ENCODE results near the gene MTMR2. TPM values are rescaled to one million over a fixed set of nuclear protein-coding genes. Genes with fewer than 3 reads are reported as not detected.

MTMR2 gene
- total and polyA plus RNA-seq, 2 donors (not counting 3 experiments of a cell fraction or from before 2014, with no cell fraction given): 19.5 to 49.5 TPM

- intact Hi-C loops (cut with micrococcal nuclease): no loop called here
- dilution Hi-C loops (cut with MboI; ENCODE audit: extremely low pct_ligation_motif_present, low sequenced_read_pairs): no loop called here
- Histone ChIP-seq H3K9me1 (replicated peaks; ENCODE audit: control insufficient read depth, extremely low read depth, insufficient read depth, low read length) (no peaks in the 10 kb centered on the region), H3K27me3 (ENCODE audit: control insufficient read depth in 2 of 2, insufficient read depth in 2 of 2, low read length in 2 of 2) (no peaks in the 10 kb centered on the region), H3K9ac (replicated peaks; ENCODE audit: extremely low read depth, insufficient read depth, low read length) (no peak overlapping the region), H3K4me1 (ENCODE audit: control insufficient read depth, extremely low read depth, insufficient read depth, low read length) (peaks cover 11% of the 10 kb centered on the region), H4K20me1 (replicated peaks; ENCODE audit: control insufficient read depth, extremely low read depth, insufficient read depth, low read length) (no peaks in the 10 kb centered on the region), H3K4me3 (replicated peaks in 1 of 3; ENCODE audit: insufficient read depth in 1 of 3, low read depth in 1 of 3, low read length in 3 of 3) (no peak overlapping the region), H2AFZ (ENCODE audit: low read depth, low read length) (no peak overlapping the region), H3K4me2 (ENCODE audit: insufficient read depth, low read length) (no peak overlapping the region), H3K27ac (ENCODE audit: insufficient read depth, low read depth, low read length) (no peak overlapping the region), H3K79me2 (ENCODE audit: control insufficient read depth, insufficient read depth, low read length) (peaks cover 51% of the 10 kb centered on the region), H3K36me3 (ENCODE audit: control insufficient read depth in 2 of 2, extremely low read depth in 1 of 2, insufficient read depth in 2 of 2, low read length in 2 of 2) (peaks cover 0 to 2% of the 10 kb centered on the region in 2 experiments), H3K9me3 (replicated peaks; ENCODE audit: control insufficient read depth, insufficient read depth, low read length) (no peaks in the 10 kb centered on the region)
- no TSS peak for BruUV-seq (replicated peaks)
- FAIRE-seq: no peak
- ChIA-PET CTCF (no interaction called here), POLR2A (interaction anchor here (0.6 kb wide), 1 partner anchor 785 kb away, joined by 3 read pairs; no protein-coding TSS in a partner anchor)
- DNase-seq (ENCODE audit: low read depth, low spot score): no peak
- TF ChIP-seq, protein P1, sequence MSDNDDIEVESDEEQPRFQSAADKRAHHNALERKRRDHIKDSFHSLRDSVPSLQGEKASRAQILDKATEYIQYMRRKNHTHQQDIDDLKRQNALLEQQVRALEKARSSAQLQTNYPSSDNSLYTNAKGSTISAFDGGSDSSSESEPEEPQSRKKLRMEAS (IDR thresholded peaks at IDR 0.05; ENCODE audit: insufficient read depth, insufficient read length): no peak
- TF ChIP-seq POLR2A (IDR thresholded peaks at IDR 0.05; ENCODE audit: low read depth, low read length) (no peak), FOS (IDR thresholded peaks at IDR 0.05; ENCODE audit: borderline replicate concordance, insufficient read depth, low read length) (no peak), POLR2AphosphoS5 (IDR thresholded peaks at IDR 0.05; ENCODE audit: insufficient read depth, low read depth, low read length) (no peak), GATA2 (IDR thresholded peaks at IDR 0.05; ENCODE audit: insufficient read depth, insufficient read length, low read depth, low read length) (no peak), EZH2 (IDR thresholded peaks at IDR 0.05; ENCODE audit: borderline replicate concordance, low read depth, low read length, severe bottlenecking) (no peak), MYC (IDR thresholded peaks at IDR 0.05; ENCODE audit: low read depth, low read length) (no peak), JUN (IDR thresholded peaks at IDR 0.05; ENCODE audit: borderline replicate concordance, insufficient read depth, insufficient read length, low read depth) (no peak)
- TF ChIP-seq, protein P2, sequence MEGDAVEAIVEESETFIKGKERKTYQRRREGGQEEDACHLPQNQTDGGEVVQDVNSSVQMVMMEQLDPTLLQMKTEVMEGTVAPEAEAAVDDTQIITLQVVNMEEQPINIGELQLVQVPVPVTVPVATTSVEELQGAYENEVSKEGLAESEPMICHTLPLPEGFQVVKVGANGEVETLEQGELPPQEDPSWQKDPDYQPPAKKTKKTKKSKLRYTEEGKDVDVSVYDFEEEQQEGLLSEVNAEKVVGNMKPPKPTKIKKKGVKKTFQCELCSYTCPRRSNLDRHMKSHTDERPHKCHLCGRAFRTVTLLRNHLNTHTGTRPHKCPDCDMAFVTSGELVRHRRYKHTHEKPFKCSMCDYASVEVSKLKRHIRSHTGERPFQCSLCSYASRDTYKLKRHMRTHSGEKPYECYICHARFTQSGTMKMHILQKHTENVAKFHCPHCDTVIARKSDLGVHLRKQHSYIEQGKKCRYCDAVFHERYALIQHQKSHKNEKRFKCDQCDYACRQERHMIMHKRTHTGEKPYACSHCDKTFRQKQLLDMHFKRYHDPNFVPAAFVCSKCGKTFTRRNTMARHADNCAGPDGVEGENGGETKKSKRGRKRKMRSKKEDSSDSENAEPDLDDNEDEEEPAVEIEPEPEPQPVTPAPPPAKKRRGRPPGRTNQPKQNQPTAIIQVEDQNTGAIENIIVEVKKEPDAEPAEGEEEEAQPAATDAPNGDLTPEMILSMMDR (IDR thresholded peaks at IDR 0.05; ENCODE audit: extremely low read depth in 1 of 2, insufficient read depth in 1 of 2, low read depth in 1 of 2, low read length in 2 of 2): no peak
Observed at GRCh38 chr11:95795627-95796295, 128.1 kb downstream of the MTMR2 start.

Measured in endothelial cell of umbilical vein (primary cell).